IMR-90 (cell line): Measurements from ENCODE around the gene PLCZ1. TPM values are rescaled to one million over a fixed set of nuclear protein-coding genes. Genes with fewer than 3 reads are reported as not detected.

ENCODE experiments used
- ATAC-seq: fragments of 200-7000 bp; cut with Tn5 transposase; 2 replicates; pipeline ENCODE4 v1.9.1; 2020; ENCODE audit warnings: low read depth, mild to moderate bottlenecking, moderate library complexity
- BruUV-seq: library from RNA; stranded (reverse); fragments of 400-500 nt; replicated peaks from 2 replicates; lab custom pipeline; 2021; lab: Mats Ljungman, UMichigan
- CTCF ChIA-PET: fragments of 300-600 bp; formaldehyde crosslinking; extraction: SDS; loops from one replicate; lab custom pipeline; 2021; ENCODE audit warnings: antibody characterized with exemption; lab: Yijun Ruan, JAX
- POLR2A ChIA-PET: fragments of 300-600 bp; sonication (Branson Sonifier 250); formaldehyde crosslinking; loops from one replicate; lab custom pipeline; 2022; ENCODE audit warnings: antibody characterized with exemption; ENCODE audit not compliant: unreplicated experiment; lab: Charles Lee
- DNase-seq: peaks from one replicate; pipeline ENCODE4 v3.0.0; 2013
- H2AFZ ChIP-seq: replicated peaks from 2 replicates; pipeline ENCODE3; 2013; ENCODE audit warnings: low read length, mild to moderate bottlenecking; ENCODE audit not compliant: poor library complexity
- H2AK5ac ChIP-seq: 2 replicates; pipeline ENCODE4 v1.6.1; 2013; ENCODE audit warnings: low read depth, low read length, inconsistent platforms
- H2AK9ac ChIP-seq: replicated peaks from 2 replicates; pipeline ENCODE3; 2013; ENCODE audit warnings: mild to moderate bottlenecking, low read depth, low read length, moderate library complexity; ENCODE audit not compliant: poor library complexity
- H2BK120ac ChIP-seq: 2 replicates; pipeline ENCODE4 v1.6.1; 2013; ENCODE audit warnings: low read depth, low read length, inconsistent platforms
- H2BK15ac ChIP-seq: 3 replicates; pipeline ENCODE4 v1.6.1; 2013; ENCODE audit warnings: low read depth, low read length, inconsistent platforms
- H2BK20ac ChIP-seq: 2 replicates; pipeline ENCODE4 v1.6.1; 2013; ENCODE audit warnings: low read depth, mild to moderate bottlenecking, inconsistent platforms, low read length, moderate library complexity
- H2BK5ac ChIP-seq: 2 replicates; pipeline ENCODE4 v1.6.1; 2013; ENCODE audit warnings: mild to moderate bottlenecking, low read depth, low read length, inconsistent platforms; ENCODE audit not compliant: poor library complexity, severe bottlenecking
- H3K14ac ChIP-seq: replicated peaks from 2 replicates; pipeline ENCODE4 v1.6.1; 2013; ENCODE audit warnings: low read depth, low read length, inconsistent platforms
- H3K18ac ChIP-seq: 2 replicates; pipeline ENCODE4 v1.6.1; 2013; ENCODE audit warnings: low read depth, low read length, control low read depth
- H3K23ac ChIP-seq: 2 replicates; pipeline ENCODE4 v1.6.1; 2013; ENCODE audit warnings: low read depth, low read length, inconsistent platforms
- H3K27ac ChIP-seq: 2 replicates; pipeline ENCODE4 v1.5.1; 2013; ENCODE audit warnings: mild to moderate bottlenecking, control low read depth, low read length; ENCODE audit not compliant: insufficient read depth
- H3K27me3 ChIP-seq: 2 replicates; pipeline ENCODE4 v1.6.1; 2013; ENCODE audit warnings: low read length; ENCODE audit not compliant: control insufficient read depth, insufficient read depth
- H3K36me3 ChIP-seq: 2 replicates; pipeline ENCODE4 v1.6.1; 2013; ENCODE audit warnings: low read length, mixed read lengths; ENCODE audit not compliant: control insufficient read depth, insufficient read depth
- H3K4ac ChIP-seq: 2 replicates; pipeline ENCODE4 v1.6.1; 2013; ENCODE audit warnings: low read depth, low read length, inconsistent platforms
- H3K4me1 ChIP-seq: 2 replicates; pipeline ENCODE4 v1.6.1; 2013; ENCODE audit warnings: low read length, mixed read lengths; ENCODE audit not compliant: control insufficient read depth, insufficient read depth
- H3K4me2 ChIP-seq: 2 replicates; pipeline ENCODE4 v1.6.1; 2013; ENCODE audit warnings: low read depth, mild to moderate bottlenecking, control low read depth, low read length, moderate library complexity
- H3K4me3 ChIP-seq: 2 replicates; pipeline ENCODE4 v1.5.1; 2013; ENCODE audit warnings: low read depth, mild to moderate bottlenecking, control low read depth, low read length, moderate library complexity; ENCODE audit not compliant: insufficient read depth
- H3K56ac ChIP-seq: 2 replicates; pipeline ENCODE4 v1.6.1; 2013; ENCODE audit warnings: low read length, inconsistent platforms; ENCODE audit not compliant: insufficient read depth; ENCODE audit errors: extremely low read depth
- H3K79me1 ChIP-seq, 2 experiments: 2 replicates each; pipeline ENCODE4 v1.6.1; 2013; ENCODE audit warnings: low read length in 2 of 2, inconsistent platforms in 1 of 2, low read depth in 1 of 2
- H3K9ac ChIP-seq: 2 replicates; pipeline ENCODE4 v1.6.1; 2013; ENCODE audit warnings: low read depth, low read length, control low read depth
- H3K9me1 ChIP-seq: 2 replicates; pipeline ENCODE4 v1.6.1; 2013; ENCODE audit warnings: low read length, inconsistent platforms; ENCODE audit not compliant: insufficient read depth
- H3K9me3 ChIP-seq: 2 replicates; pipeline ENCODE4 v1.6.1; 2013; ENCODE audit warnings: low read length; ENCODE audit not compliant: control insufficient read depth, insufficient read depth
- H4K20me1 ChIP-seq: 2 replicates; pipeline ENCODE4 v1.6.1; 2013; ENCODE audit warnings: low read length, inconsistent platforms; ENCODE audit not compliant: insufficient read depth
- H4K5ac ChIP-seq: 2 replicates; pipeline ENCODE4 v1.6.1; 2013; ENCODE audit warnings: mild to moderate bottlenecking, low read depth, low read length, control low read depth
- H4K8ac ChIP-seq, 2 experiments: 2 replicates each; pipeline ENCODE4 v1.6.1; 2013; ENCODE audit warnings: low read depth in 2 of 2, low read length in 2 of 2, control low read depth in 1 of 2, inconsistent platforms in 1 of 2
- H4K91ac ChIP-seq: 2 replicates; pipeline ENCODE4 v1.6.1; 2013; ENCODE audit warnings: low read depth, low read length, inconsistent platforms; ENCODE audit not compliant: insufficient read depth
- MAFK ChIP-seq: IDR thresholded peaks from 2 replicates; pipeline ENCODE4 v1.6.1; 2012; ENCODE audit warnings: low read depth, low read length, improper control_type of control experiment
- RFX5 ChIP-seq: IDR thresholded peaks from 2 replicates; pipeline ENCODE4 v1.8.0; 2012; ENCODE audit warnings: low read depth, mild to moderate bottlenecking, low read length, moderate library complexity
- WGBS, 2 experiments: methylation state at CpG; one replicate each; pipeline versions ENCODE4 v1.1.5 to v1.1.7; 2013; ENCODE audit warnings: missing lambda C conversion rate in 2 of 2; ENCODE audit not compliant: insufficient read length in 1 of 2; ENCODE audit errors: extremely low coverage in 2 of 2; 5-methylcytosine and 5-hydroxymethylcytosine counted together
- dilution Hi-C: fragments of 300-500 bp; cut with HindIII; formaldehyde crosslinking; loops from one replicate; pipeline ENCODE4 v1.14.3; 2018; ENCODE audit warnings: low sequenced_read_pairs; ENCODE audit not compliant: unreplicated experiment
- in situ Hi-C: fragments of 300-500 bp; cut with MboI; formaldehyde crosslinking; loops from 3 replicates; pipeline ENCODE4 v1.14.3; 2019; ENCODE audit warnings: low sequenced_read_pairs, inconsistent platforms, mixed read lengths
- intact Hi-C: fragments of 100-400 bp; cut with micrococcal nuclease; formaldehyde crosslinking; loops from 2 replicates; pipeline ENCODE4 v1.10.0; 2022
- polyA plus RNA-seq, 3 experiments: library from polyadenylated mRNA; depleted of rRNA; stranded (reverse); fragments of >200 nt; gene quantifications; 2 replicates each; pipeline ENCODE4 v1.2.3, GENCODE V29; 2012; ENCODE audit warnings: low replicate concordance in 1 of 3
- total RNA-seq: library from RNA; depleted of rRNA; stranded (reverse); fragments of >200 nt; gene quantifications from 2 replicates; pipeline ENCODE4 v1.2.3, GENCODE V29; 2012
- TF ChIP-seq, protein P1 (sequence below): fragments of 150-350 bp; IDR thresholded peaks from 2 replicates; pipeline ENCODE4 v1.6.1; 2017; ENCODE audit warnings: mild to moderate bottlenecking, antibody characterized with exemption, low read length, low read depth

Gene PLCZ1
- total and polyA plus RNA-seq, 2 of the 4 experiments (the other 2 are of a cell fraction) = not detected

DNA sequence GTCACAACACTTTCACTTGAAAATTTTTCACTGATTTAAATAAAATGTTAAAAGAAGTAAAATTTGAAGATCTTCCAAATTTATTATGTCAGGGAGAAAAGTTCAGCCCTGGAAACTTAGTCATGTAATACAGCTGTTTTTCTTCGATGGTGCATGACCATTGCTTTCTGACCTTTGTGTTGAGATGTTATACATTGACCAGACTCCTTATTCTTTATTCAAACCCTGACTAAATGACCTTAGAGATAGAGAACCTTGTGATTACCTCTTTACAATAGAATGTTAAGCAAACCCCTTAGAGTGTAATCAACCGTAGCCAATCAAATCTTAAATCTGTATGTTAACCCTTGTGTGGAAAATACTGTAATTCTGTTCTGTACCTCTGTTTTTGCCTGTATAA, 34.5 kb downstream of the PLCZ1 start:
- CTCF ChIA-PET = no interaction called here
- H2BK5ac ChIP-seq = no peak overlapping the region
- WGBS, 2 experiments = no CpG with 5 or more reads among the region's 2 CpGs

More for the DNA sequence above, 34.5 kb downstream of the PLCZ1 start:
- no peak overlapping the region for H3K56ac ChIP-seq
- H3K9me3 ChIP-seq = 0 out of 2 replicates have a peak, but pooled peaks cover 2% of the 10 kb centered on the region
- no peak overlapping the region for H2BK20ac ChIP-seq
- no peak overlapping the region for H2AK5ac ChIP-seq
- BruUV-seq = no TSS peak
- no peak overlapping the region for H2BK15ac ChIP-seq
- no peak overlapping the region for H3K4me2 ChIP-seq
- H2AFZ ChIP-seq = no peak overlapping the region
- POLR2A ChIA-PET = no interaction called here
- intact Hi-C loops (loop anchor here (10.0 kb wide), 1 partner anchor 269 kb away; no protein-coding TSS in a partner anchor), dilution Hi-C loops (no loop called here), in situ Hi-C loops (no loop called here)
- H3K4ac ChIP-seq = no peak overlapping the region
- TF ChIP-seq, protein P1, sequence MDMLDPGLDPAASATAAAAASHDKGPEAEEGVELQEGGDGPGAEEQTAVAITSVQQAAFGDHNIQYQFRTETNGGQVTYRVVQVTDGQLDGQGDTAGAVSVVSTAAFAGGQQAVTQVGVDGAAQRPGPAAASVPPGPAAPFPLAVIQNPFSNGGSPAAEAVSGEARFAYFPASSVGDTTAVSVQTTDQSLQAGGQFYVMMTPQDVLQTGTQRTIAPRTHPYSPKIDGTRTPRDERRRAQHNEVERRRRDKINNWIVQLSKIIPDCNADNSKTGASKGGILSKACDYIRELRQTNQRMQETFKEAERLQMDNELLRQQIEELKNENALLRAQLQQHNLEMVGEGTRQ = no peak
- TF ChIP-seq MAFK = no peak
- no peak for TF ChIP-seq RFX5
- DNase-seq (no peak), ATAC-seq (no peak)
- no peak overlapping the region for H3K4me3 ChIP-seq
- H3K18ac ChIP-seq = no peak overlapping the region; the same call in 1 of the 2 replicates
- no peaks in the 10 kb centered on the region for H3K79me1 ChIP-seq
- H3K23ac ChIP-seq = no peak overlapping the region
- no peak overlapping the region for H4K5ac ChIP-seq
- no peak overlapping the region for H2AK9ac ChIP-seq
- no peaks in the 10 kb centered on the region for H3K9me1 ChIP-seq
- no peaks in the 10 kb centered on the region for H4K20me1 ChIP-seq
- H4K8ac ChIP-seq = no peak overlapping the region
- H3K4me1 ChIP-seq = no peaks in the 10 kb centered on the region
- no peak overlapping the region for H3K9ac ChIP-seq
- H2BK120ac ChIP-seq = no peak overlapping the region
- H3K36me3 ChIP-seq = no peaks in the 10 kb centered on the region
- no peak overlapping the region for H3K14ac ChIP-seq
- H3K27ac ChIP-seq = no peak overlapping the region
- no peak overlapping the region for H4K91ac ChIP-seq
- no peaks in the 10 kb centered on the region for H3K27me3 ChIP-seq
